Posterior cingulate gyrus (tissue), 11 donors: ENCODE data around the gene SYNE1.
"Not testable (repeated sequence)": the region's sequence is repeated elsewhere in the genome, so short reads cannot be mapped to it uniquely, and the experiment has no call there.

Source experiments
- DNase-seq, 10 donors: peaks; one replicate each; pipeline versions ENCODE4 v3.0.0 to v3.0.0-alpha.2; 2020 to 2021; ENCODE audit warnings: mixed read lengths in 3 of 10
- intact Hi-C: fragments of 100-400 bp; cut with DNase I; formaldehyde crosslinking; loops from one replicate; pipeline ENCODE4 v1.15.1; 2023

The SYNE1 gene

DNA sequence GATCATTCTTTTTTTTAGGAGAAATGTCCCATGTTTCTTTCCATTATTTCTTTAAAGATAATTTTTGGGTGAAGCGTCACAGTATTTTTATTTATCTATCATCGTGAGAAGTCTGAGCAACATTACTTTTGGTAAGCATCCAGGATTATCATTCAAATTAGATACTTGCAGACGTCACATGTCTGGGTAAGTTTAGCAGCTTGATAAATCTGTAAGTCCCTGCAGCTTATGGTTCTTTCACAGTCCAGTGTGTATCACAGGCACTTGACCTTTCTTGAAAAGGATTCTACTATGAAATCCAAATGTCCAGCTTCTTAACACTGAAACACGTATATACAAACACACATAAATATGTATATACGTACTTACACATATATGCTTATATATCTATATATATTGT, 470.3 kb downstream of the SYNE1 start:
- intact Hi-C loops, result no loop called here
- no peak for DNase-seq

- intact Hi-C loops, result no loop called here
- no peak for DNase-seq
Measured at GRCh38 chr6:152166497-152166896, 470.7 kb downstream of the SYNE1 start.

- intact Hi-C loops, result no loop called here
Measured at GRCh38 chr6:152164957-152165356, 472.2 kb downstream of the SYNE1 start.

DNA sequence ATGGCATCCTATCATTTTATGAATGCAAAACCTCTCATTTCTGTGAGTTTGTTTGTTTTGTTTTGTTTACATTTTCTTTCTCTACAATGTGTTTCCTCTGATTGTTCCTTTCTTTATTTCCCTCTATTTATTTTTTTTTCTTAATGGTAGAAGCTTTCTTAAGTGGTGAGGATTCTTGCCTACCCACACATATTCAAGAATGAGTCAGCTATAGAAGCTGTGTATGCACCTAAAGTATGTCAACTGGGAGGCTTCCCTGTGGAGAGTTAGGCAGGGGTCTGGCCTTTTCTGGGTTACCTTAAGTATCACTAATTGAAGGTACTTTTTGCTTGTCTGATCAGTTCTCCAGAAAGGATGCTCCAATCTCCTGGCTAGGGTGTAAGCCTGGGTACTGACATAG, 475.7 kb downstream of the SYNE1 start:
- DNase-seq, result no peak
- intact Hi-C loops, result no loop called here

More at GRCh38 chr6:152164957-152165356, 472.2 kb downstream of the SYNE1 start:
- DNase-seq, result no peak

GRCh38 chr6:152160346-152160745, 476.8 kb downstream of the SYNE1 start:
- intact Hi-C loops, result no loop called here
- DNase-seq, result no peak

GRCh38 chr6:152155792-152156191, 481.4 kb downstream of the SYNE1 start:
- no peak for DNase-seq
- intact Hi-C loops, result no loop called here

- DNase-seq, result no peak
- intact Hi-C loops, result no loop called here
Measured at GRCh38 chr6:152154559-152155356, 482.4 kb downstream of the SYNE1 start.

GRCh38 chr6:152151920-152152319, 485.2 kb downstream of the SYNE1 start:
- intact Hi-C loops, result no loop called here
- DNase-seq, result no peak

GRCh38 chr6:152150196-152150595, 487.0 kb downstream of the SYNE1 start:
- DNase-seq, result no peak
- intact Hi-C loops, result no loop called here

DNA sequence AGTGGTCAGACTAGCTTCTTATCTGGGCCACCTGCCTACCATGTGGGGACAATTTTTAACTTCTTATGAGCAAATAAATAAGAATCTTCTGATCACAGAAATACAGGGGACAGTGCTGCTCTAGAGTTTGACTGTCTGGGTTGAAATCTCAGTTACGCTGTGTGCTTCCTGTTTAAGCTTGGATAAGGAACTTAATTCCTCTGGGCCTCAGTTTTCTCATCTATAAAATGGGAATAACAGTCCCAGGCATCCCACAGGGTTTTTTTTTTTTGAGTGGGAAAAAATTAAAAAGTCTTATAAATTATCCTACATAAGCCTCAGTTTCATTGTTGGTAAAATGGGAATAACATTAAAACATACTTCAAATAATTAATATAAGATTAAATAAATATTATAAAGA, 488.8 kb downstream of the SYNE1 start:
- DNase-seq, result no peak
- intact Hi-C loops, result no loop called here

DNA sequence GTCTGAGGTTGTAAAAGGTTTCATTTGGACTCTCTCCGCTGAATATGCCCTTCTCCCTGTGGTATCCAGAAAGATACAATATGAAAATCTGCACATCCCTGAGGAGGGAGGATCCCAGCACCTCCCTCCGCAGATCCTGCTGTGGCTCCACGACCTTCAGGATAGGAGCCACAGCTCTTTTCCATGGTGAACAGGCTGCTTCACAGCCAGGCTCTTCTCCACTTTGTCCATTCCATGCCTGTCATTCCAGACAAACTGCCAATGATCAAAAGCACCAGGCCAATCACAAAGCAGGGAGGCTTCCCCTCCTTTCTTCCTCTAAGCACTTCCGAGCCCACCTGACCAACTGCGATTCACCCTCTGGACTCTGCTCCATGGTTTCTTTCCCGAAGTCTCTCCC, 489.9 kb downstream of the SYNE1 start:
- intact Hi-C loops, result no loop called here
- no peak for DNase-seq

DNA sequence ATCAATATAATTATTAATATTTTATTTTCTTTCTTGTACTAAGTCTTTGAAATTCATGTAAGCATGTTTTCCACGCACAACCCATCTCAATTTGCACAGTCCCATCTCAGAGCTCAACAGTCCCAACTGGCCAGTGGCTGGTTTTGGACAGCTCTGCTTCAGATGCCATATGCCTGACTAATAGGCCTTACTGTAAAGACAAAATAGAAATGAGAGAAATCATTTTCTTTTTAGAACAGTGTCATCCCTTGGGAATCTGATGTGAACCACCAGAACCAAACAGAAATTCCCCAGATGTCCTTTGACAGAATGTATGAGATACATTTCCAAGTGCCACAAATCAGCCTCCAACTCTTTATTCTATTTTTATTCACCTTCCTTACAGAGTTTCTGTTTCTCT, 490.8 kb downstream of the SYNE1 start:
- intact Hi-C loops, result no loop called here
- DNase-seq, result no peak

GRCh38 chr6:152143359-152143758, 493.8 kb downstream of the SYNE1 start:
- no peak for DNase-seq
- intact Hi-C loops, result no loop called here

DNA sequence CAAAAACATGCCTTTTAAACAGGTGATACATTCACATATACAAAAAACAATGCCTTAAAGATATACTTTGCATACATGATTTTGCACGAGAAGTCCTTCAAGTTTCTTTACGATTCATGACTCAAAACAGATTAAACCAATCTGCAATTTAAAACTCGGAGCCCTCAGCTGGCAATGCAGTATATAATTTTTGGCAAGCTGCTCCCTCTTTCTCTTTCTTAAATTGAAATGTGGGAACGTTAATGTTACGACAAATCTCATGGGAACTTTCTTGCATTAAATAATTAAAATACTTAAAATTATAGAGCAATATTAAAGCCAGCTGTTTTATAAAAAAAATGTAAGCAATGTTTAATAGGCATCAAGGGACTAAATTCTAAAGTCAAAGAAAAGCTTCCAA, 495.1 kb downstream of the SYNE1 start:
- no peak for DNase-seq
- intact Hi-C loops, result no loop called here

DNA sequence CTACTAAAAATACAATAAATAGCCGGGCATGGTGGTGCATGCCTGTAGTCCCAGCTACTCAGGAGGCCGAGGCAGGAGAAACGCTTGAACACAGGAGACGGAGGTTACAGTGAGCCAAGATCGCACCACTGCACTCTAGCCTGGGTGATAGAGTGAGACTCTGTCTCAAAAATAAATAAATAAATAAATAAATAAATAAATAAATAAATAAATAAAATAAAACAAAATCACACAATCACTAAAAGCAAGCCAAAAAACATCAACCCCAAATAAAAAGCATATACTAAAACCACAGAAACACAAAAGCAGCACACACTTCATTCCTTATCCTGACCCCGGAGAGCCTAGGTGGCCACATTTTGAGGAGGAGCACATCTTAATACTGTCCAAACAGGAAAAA, 498.8 kb downstream of the SYNE1 start:
- DNase-seq, intact Hi-C loops: not testable (repeated sequence)

GRCh38 chr6:152136449-152136825, 500.7 kb downstream of the SYNE1 start:
- DNase-seq, result no peak
- intact Hi-C loops, result no loop called here

DNA sequence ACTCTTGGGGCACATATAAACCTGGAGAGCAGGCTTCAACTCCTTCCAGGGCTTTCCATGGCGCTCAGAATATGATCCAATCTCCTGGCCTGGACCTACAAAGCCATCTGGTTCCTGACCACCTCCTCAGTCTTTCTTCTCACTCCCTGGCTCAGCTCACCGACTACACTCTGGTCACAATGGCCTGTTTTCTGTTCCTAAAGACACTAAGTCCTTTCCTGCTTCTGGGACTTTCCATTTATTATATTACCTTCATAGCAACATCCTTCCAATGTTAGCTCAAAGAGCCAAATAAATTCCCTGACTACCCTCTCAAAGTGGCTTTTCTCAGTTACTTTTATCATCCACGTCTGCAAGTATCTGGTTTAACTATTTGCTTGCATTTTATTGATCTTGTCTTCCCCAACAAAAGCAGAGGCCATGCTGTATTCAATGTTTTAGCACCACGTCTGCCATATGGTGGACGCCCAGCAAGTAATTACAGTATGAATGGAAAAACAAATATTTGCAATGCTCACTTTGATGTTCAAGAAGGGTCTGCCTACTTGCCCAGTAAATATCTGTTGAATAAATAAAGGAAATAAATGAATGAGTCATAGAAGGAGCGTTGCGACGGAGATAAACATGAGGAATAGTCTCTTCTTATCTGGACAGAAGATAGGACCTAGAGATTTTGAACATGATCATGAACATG, 501.3 kb downstream of the SYNE1 start:
- no peak for DNase-seq
- intact Hi-C loops, result no loop called here

GRCh38 chr6:152130441-152130840, 506.7 kb downstream of the SYNE1 start:
- intact Hi-C loops, result no loop called here
- DNase-seq, result no peak

GRCh38 chr6:152129691-152130151, 507.4 kb downstream of the SYNE1 start:
- intact Hi-C loops, result loop anchor here (10.0 kb wide), 2 partner anchors 435 to 685 kb away; no protein-coding TSS in a partner anchor
- peak in 1 of 10 donors; percentile 81 for DNase-seq

DNA sequence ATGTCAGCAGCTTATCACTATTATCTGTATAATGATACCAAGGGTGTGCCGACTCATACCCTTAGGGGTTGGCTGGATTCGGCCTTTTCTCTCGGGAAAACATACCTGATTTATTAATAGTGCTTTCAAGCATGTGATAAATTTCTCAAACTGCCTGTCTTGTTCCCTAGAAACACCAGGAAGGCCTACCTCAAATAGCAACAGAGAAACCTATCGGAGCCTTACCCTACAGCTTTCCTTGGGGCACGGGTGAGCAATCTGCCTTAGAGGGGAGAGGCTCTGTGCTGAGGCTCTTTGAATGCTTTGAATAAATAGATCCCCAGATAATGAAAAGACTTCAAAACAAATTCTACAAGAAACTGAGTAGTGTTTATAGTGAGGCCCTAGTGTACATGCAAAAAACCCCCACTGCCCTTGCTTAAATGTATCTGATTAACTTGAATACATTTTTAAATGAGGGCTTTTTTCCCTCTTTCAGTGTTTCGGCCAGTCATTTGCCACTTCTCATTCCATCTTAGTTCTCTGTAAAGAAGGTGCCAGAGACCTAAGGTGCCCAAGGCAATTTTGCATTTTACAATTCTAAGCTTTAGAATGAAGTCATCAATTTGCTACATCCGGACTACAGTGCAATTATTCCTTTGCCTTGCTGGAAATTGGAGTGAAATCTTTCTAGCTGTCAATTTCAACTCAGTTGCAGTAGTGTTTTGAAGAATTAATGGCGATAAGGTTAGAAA, 509.6 kb downstream of the SYNE1 start:
- DNase-seq, result no peak
- intact Hi-C loops, result loop anchor here (10.0 kb wide), 2 partner anchors 433 to 683 kb away; no protein-coding TSS in a partner anchor

- intact Hi-C loops, result loop anchor here (1.0 to 10.0 kb wide), 3 partner anchors 359 to 680 kb away; no protein-coding TSS in a partner anchor
- DNase-seq, result no peak
Measured at GRCh38 chr6:152124429-152125074, 512.6 kb downstream of the SYNE1 start.
